HepG2 (cell line): ENCODE data around the gene ANKS3. TPM values are rescaled to one million over a fixed set of nuclear protein-coding genes. Genes with fewer than 3 reads are reported as not detected.

Experiments
- CREB3 ChIP-seq: sonication (generic); formaldehyde crosslinking; IDR thresholded peaks from 2 replicates; pipeline ENCODE4 v1.5.0; 2020; ENCODE audit warnings: missing genetic modification reagents
- DNMT1 ChIP-seq: sonication (generic); formaldehyde crosslinking; IDR thresholded peaks from 2 replicates; pipeline ENCODE4 v1.5.1; 2020; ENCODE audit warnings: mild to moderate bottlenecking, missing genetic modification reagents
- EP300 ChIP-seq, 3 experiments: sonication (generic) in 1 of 3; formaldehyde crosslinking in 1 of 3; IDR thresholded peaks; 2 replicates each; pipeline versions ENCODE4 v1.5.1 to v1.6.1; 2011 to 2020; ENCODE audit warnings: low read depth in 2 of 3, low read length in 2 of 3, borderline replicate concordance in 1 of 3, improper control_type of control experiment in 1 of 3, mild to moderate bottlenecking in 1 of 3, missing genetic modification reagents in 1 of 3, moderate library complexity in 1 of 3
- FOXC1 ChIP-seq: sonication (generic); formaldehyde crosslinking; IDR thresholded peaks from 2 replicates; pipeline ENCODE4 v1.8.0; 2022; ENCODE audit warnings: mild to moderate bottlenecking, missing genetic modification reagents, borderline replicate concordance
- GATAD2A ChIP-seq: IDR thresholded peaks from 2 replicates; pipeline ENCODE4 v1.6.1; 2016
- GTF2F1 ChIP-seq: fragments of 150-350 bp; IDR thresholded peaks from 2 replicates; pipeline ENCODE4 v1.6.1; 2014; ENCODE audit warnings: low read length
- HMG20B ChIP-seq: conservative IDR thresholded peaks from 2 replicates; pipeline ENCODE4 v1.6.1; 2016; ENCODE audit warnings: missing genetic modification reagents, missing compliant biosample characterization
- KDM3A ChIP-seq: IDR thresholded peaks from 2 replicates; pipeline ENCODE4 v1.6.1; 2018; ENCODE audit warnings: low read depth, missing compliant biosample characterization
- NFKBIZ ChIP-seq: IDR thresholded peaks from 2 replicates; pipeline ENCODE4 v1.6.1; 2018; ENCODE audit warnings: missing genetic modification reagents, missing compliant biosample characterization
- POLR2A ChIP-seq, 2 experiments: IDR thresholded peaks; 2 replicates each; pipeline ENCODE4 v1.6.1; 2011; ENCODE audit warnings: low read depth in 2 of 2, low read length in 2 of 2, mild to moderate bottlenecking in 1 of 2, moderate library complexity in 1 of 2; ENCODE audit not compliant: insufficient read depth in 1 of 2
- RFXAP ChIP-seq: sonication (generic); formaldehyde crosslinking; IDR thresholded peaks from 2 replicates; pipeline ENCODE4 v1.4.0; 2020; ENCODE audit warnings: missing genetic modification reagents, borderline replicate concordance
- TCF7 ChIP-seq: sonication (generic); IDR thresholded peaks from 2 replicates; pipeline ENCODE4 v1.6.1; 2016; ENCODE audit warnings: antibody characterized with exemption, low read depth
- ZBTB7B ChIP-seq: sonication (generic); formaldehyde crosslinking; IDR thresholded peaks from 2 replicates; pipeline ENCODE4 v1.4.0; 2020; ENCODE audit warnings: missing genetic modification reagents
- ZKSCAN1 ChIP-seq: fragments of 150-350 bp; IDR thresholded peaks from 2 replicates; pipeline ENCODE4 v1.6.1; 2014; ENCODE audit warnings: low read length
- ZNF276 ChIP-seq: sonication (generic); formaldehyde crosslinking; IDR thresholded peaks from 2 replicates; pipeline ENCODE4 v1.4.0; 2020; ENCODE audit warnings: mild to moderate bottlenecking, low read depth, missing genetic modification reagents
- ZNF292 ChIP-seq: sonication (generic); formaldehyde crosslinking; IDR thresholded peaks from 2 replicates; pipeline ENCODE4 v1.8.1; 2022; ENCODE audit warnings: mild to moderate bottlenecking, low read depth, missing genetic modification reagents, borderline replicate concordance
- ZNF337 ChIP-seq: sonication (generic); formaldehyde crosslinking; IDR thresholded peaks from 2 replicates; pipeline ENCODE4 v1.5.1; 2020; ENCODE audit warnings: missing genetic modification reagents, low read depth, mild to moderate bottlenecking, borderline replicate concordance
- ZNF431 ChIP-seq: sonication (generic); formaldehyde crosslinking; IDR thresholded peaks from 2 replicates; pipeline ENCODE4 v1.9.0; 2022; ENCODE audit warnings: missing genetic modification reagents, low read depth, mild to moderate bottlenecking, borderline replicate concordance
- ZNF574 ChIP-seq: sonication (generic); formaldehyde crosslinking; IDR thresholded peaks from 2 replicates; pipeline ENCODE4 v1.4.0; 2020; ENCODE audit warnings: missing genetic modification reagents
- ZNF710 ChIP-seq: sonication (generic); formaldehyde crosslinking; IDR thresholded peaks from 2 replicates; pipeline ENCODE4 v1.5.0; 2020; ENCODE audit warnings: mild to moderate bottlenecking, missing genetic modification reagents, borderline replicate concordance
- ZNF720 ChIP-seq: sonication (generic); formaldehyde crosslinking; IDR thresholded peaks from 2 replicates; pipeline ENCODE4 v1.4.0; 2020; ENCODE audit warnings: missing genetic modification reagents
- ZNF780A ChIP-seq: sonication (generic); formaldehyde crosslinking; IDR thresholded peaks from 2 replicates; pipeline ENCODE4 v1.8.0; 2022; ENCODE audit warnings: mild to moderate bottlenecking, missing genetic modification reagents, moderate library complexity
- polyA plus RNA-seq, 8 experiments: library from polyadenylated mRNA; depleted of rRNA in 3 of 8; stranded (reverse) in 7 of 8; unstranded in 1 of 8; fragments of >200 nt; fragmentation: Illumina TruSeq in 4 of 8; extraction: Trizol in 4 of 8; gene quantifications; 2 replicates each; pipeline versions ENCODE4 v1.2.1 to v1.2.3, GENCODE V29; 2011 to 2016; ENCODE audit warnings: low read depth in 4 of 8, missing spikeins in 1 of 8, mixed read lengths in 1 of 8; ENCODE audit not compliant: insufficient read depth in 1 of 8
- total RNA-seq, 5 experiments: library from RNA; depleted of rRNA; stranded (reverse); fragments of >200 nt; fragmentation: Illumina TruSeq; extraction: Trizol; gene quantifications; 2 replicates each; pipeline ENCODE4 v1.2.3, GENCODE V29; 2016; ENCODE audit warnings: low read depth in 1 of 5

The ANKS3 gene
- total and polyA plus RNA-seq, 2 of the 13 experiments (the other 11 are each of a cell fraction or from before 2014, with no cell fraction given): 11.4 to 15.9 TPM

GRCh38 chr16:4766875-4767628 lies 33.0 kb upstream of the ANKS3 start, which contains the start of gene ZNF500 (continued):
- TF ChIP-seq ZNF710 (CRISPR knock-in tag): peak; percentile 81; the same call in 1 of the 2 replicates
- TF ChIP-seq ZNF431 (CRISPR knock-in tag): 0 out of 2 replicates have a peak, but pooled peaks have one; percentile 25
- TF ChIP-seq ZNF337 (CRISPR knock-in tag): no peak
- TF ChIP-seq ZNF780A (CRISPR knock-in tag): 0 out of 2 replicates have a peak, but pooled peaks have one; percentile 13
- TF ChIP-seq ZKSCAN1: no peak
- TF ChIP-seq FOXC1: peak; percentile 88; the same call in 1 of the 2 replicates
- TF ChIP-seq POLR2A (IDR thresholded peaks at IDR 0.05; ENCODE audit: insufficient read depth in 1 of 2, low read depth in 2 of 2, low read length in 2 of 2): peak; percentile 35 to 69
- TF ChIP-seq ZNF292: peak; percentile 38; the same call in 1 of the 2 replicates
- peak; percentile 11; the same call in 1 of the 2 replicates for TF ChIP-seq GATAD2A (CRISPR knock-in tag)
- peak; percentile 89 for TF ChIP-seq ZNF574 (CRISPR knock-in tag)
- TF ChIP-seq NFKBIZ (CRISPR knock-in tag): no peak
- TF ChIP-seq TCF7: no peak
- TF ChIP-seq HMG20B: no peak; the same call in 1 of the 2 replicates
- peak; percentile 95 for TF ChIP-seq ZBTB7B
- no peak for TF ChIP-seq EP300 (IDR thresholded peaks at IDR 0.05; ENCODE audit: low read depth in 2 of 2, low read length in 2 of 2)
- no peak for TF ChIP-seq EP300 (CRISPR knock-in tag; IDR thresholded peaks at IDR 0.05; ENCODE audit: borderline replicate concordance)
- no peak; the same call in none of the 2 replicates for TF ChIP-seq RFXAP (CRISPR knock-in tag)
- TF ChIP-seq GTF2F1: no peak
- TF ChIP-seq ZNF720: no peak
- no peak for TF ChIP-seq ZNF276 (CRISPR knock-in tag)
- no peak for TF ChIP-seq CREB3
- TF ChIP-seq KDM3A (CRISPR knock-in tag): peak; percentile 43; the same call in 1 of the 2 replicates
- TF ChIP-seq DNMT1: peak; percentile 64; the same call in 1 of the 2 replicates
